ENCODE measurements around the gene SALL2.
A peak's percentile ranks its signal among the peaks of the same experiment; 100 is the strongest.
"Not testable (repeated sequence)": the region's sequence is repeated elsewhere in the genome, so short reads cannot be mapped to it uniquely, and the experiment has no call there.

Gene SALL2

DNA sequence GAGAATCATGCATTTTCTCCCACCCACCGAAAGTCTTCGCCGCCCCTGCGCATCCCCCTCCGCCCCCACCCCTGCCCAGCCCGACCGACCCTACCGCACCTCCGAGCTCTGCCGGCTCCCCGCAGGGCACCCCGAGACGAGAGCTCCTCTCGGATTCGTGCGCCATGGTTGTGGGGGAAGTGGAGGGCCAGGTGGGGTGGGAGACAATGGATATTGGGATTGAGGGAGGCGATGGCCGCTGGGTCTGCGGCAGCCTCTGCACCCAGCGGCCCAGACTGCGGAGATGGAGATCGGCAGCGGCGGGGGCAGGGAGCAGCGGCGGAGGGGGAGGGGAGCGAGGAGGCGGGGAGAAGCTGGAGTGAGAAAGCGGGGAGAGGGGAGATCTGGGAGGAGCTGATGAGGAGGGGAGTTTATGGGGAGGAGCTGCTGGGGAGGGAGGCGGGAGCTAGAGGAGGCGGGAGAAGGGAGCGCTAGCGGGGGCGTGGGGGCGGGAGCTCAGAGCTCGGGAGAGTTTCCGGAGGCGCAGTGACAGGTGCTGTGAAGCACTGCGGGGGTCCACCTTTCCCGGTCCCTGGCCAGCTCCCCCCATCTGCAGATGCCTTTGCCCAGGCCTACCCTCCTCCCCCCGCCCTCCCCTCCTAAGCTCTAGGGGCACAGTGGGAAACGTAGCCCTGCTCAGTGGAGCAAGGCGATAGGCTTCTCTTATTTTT lies at the start of gene SALL2:
SALL2 (minus strand) TSS at position 385 of the 710 bp plus-strand sequence; CDS start at position 166, 219 bp downstream.
- peaks cover 63% of the 10 kb centered on the region for H3K36me3 ChIP-seq (ENCODE audit: control insufficient read depth, insufficient read depth, low read length)
- H3K27ac ChIP-seq (ENCODE audit: low read depth, low read length) = peak within 1 kb of the TSS; percentile 99
- H3K4me1 ChIP-seq (ENCODE audit: control insufficient read depth, insufficient read depth, low read length) = peaks cover 68% of the 10 kb centered on the region
- H3K9me3 ChIP-seq (ENCODE audit: control insufficient read depth, insufficient read depth, low read length) = no peaks in the 10 kb centered on the region
- peak within 1 kb of the TSS; percentile 75 for H3K9ac ChIP-seq (ENCODE audit: low read depth, low read length)
- no peaks in the 10 kb centered on the region for H3K27me3 ChIP-seq (ENCODE audit: control insufficient read depth, insufficient read depth, low read length)
- H3K4me3 ChIP-seq (ENCODE audit: low read depth, low read length) = peak within 1 kb of the TSS; percentile 71

GRCh38 chr14:21575661-21576060 lies 49.5 kb upstream of the SALL2 start:
- Histone ChIP-seq H3K36me3 (ENCODE audit: control insufficient read depth, insufficient read depth, low read length) (no peaks in the 10 kb centered on the region), H3K9ac (ENCODE audit: low read depth, low read length) (no peak overlapping the region), H3K4me1 (ENCODE audit: control insufficient read depth, insufficient read depth, low read length) (no peaks in the 10 kb centered on the region), H3K27ac (ENCODE audit: low read depth, low read length) (no peak overlapping the region), H3K27me3 (ENCODE audit: control insufficient read depth, insufficient read depth, low read length) (no peaks in the 10 kb centered on the region), H3K9me3 (ENCODE audit: control insufficient read depth, insufficient read depth, low read length) (no peaks in the 10 kb centered on the region), H3K4me3 (ENCODE audit: low read depth, low read length) (no peak overlapping the region)

DNA sequence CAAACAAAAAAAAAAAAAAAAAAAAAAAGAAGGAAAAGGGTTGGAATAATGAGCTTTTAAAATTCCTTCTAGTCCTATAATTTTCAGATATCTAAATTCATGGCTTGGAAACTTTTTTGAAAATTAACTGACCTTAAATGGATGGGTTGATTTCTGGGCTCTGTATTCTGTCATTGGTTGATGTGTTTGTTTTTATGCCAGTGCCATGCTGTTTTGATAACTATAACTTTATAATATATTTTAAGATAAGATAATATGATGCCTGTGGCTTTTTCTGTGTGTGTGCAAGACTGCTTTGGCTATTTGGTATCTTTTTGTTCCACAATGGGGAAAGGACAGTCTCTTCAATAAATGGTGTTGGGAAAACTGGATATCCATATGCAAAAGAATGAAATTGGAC lies 46.5 kb upstream of the SALL2 start:
- Histone ChIP-seq H3K27me3 (ENCODE audit: control insufficient read depth, insufficient read depth, low read length) (no peaks in the 10 kb centered on the region), H3K4me3 (ENCODE audit: low read depth, low read length) (no peak overlapping the region), H3K4me1 (ENCODE audit: control insufficient read depth, insufficient read depth, low read length) (no peaks in the 10 kb centered on the region), H3K9me3 (ENCODE audit: control insufficient read depth, insufficient read depth, low read length) (no peaks in the 10 kb centered on the region), H3K36me3 (ENCODE audit: control insufficient read depth, insufficient read depth, low read length) (no peaks in the 10 kb centered on the region), H3K27ac (ENCODE audit: low read depth, low read length) (no peak overlapping the region), H3K9ac (ENCODE audit: low read depth, low read length) (no peak overlapping the region)

DNA sequence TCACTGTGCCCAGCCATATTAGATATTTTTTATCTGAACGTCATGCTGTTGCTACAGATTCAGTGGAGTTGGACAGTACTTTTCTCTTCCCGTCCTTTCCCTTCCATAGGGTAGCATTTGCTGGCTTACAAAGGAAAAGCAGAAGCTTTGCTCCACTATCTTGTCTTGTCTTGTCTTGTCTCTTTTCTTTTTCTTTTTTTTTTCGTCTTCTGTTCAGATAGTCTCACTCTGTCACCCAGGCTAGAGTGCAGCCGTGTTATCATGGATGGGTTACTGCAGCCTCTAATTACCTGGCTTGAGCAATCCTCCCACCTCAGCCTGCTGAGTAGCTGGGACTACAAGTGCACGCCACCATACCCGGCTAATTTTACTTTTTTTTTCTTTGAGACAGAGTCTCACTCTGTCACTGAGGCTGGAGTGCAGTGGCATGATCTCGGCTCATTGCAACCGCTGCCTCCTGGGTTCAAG lies 32.6 kb upstream of the SALL2 start:
- Histone ChIP-seq H3K9me3 (ENCODE audit: control insufficient read depth, insufficient read depth, low read length) (no peaks in the 10 kb centered on the region), H3K4me3 (ENCODE audit: low read depth, low read length) (no peak overlapping the region), H3K27ac (ENCODE audit: low read depth, low read length) (no peak overlapping the region), H3K9ac (ENCODE audit: low read depth, low read length) (no peak overlapping the region), H3K4me1 (ENCODE audit: control insufficient read depth, insufficient read depth, low read length) (peaks cover 21% of the 10 kb centered on the region), H3K36me3 (ENCODE audit: control insufficient read depth, insufficient read depth, low read length) (no peaks in the 10 kb centered on the region), H3K27me3 (ENCODE audit: control insufficient read depth, insufficient read depth, low read length) (no peaks in the 10 kb centered on the region)

- peak overlapping the region; percentile 36 for H3K4me3 ChIP-seq (ENCODE audit: low read depth, low read length)
- H3K27ac ChIP-seq (ENCODE audit: low read depth, low read length) = peak overlapping the region; percentile 96
- peak overlapping the region; percentile 50 for H3K9ac ChIP-seq (ENCODE audit: low read depth, low read length)
- no peaks in the 10 kb centered on the region for H3K36me3 ChIP-seq (ENCODE audit: control insufficient read depth, insufficient read depth, low read length)
- H3K4me1 ChIP-seq (ENCODE audit: control insufficient read depth, insufficient read depth, low read length) = peaks cover 30% of the 10 kb centered on the region
- no peaks in the 10 kb centered on the region for H3K27me3 ChIP-seq (ENCODE audit: control insufficient read depth, insufficient read depth, low read length)
- H3K9me3 ChIP-seq (ENCODE audit: control insufficient read depth, insufficient read depth, low read length) = no peaks in the 10 kb centered on the region
Measured at GRCh38 chr14:21557084-21557901, 31.1 kb upstream of the SALL2 start.

DNA sequence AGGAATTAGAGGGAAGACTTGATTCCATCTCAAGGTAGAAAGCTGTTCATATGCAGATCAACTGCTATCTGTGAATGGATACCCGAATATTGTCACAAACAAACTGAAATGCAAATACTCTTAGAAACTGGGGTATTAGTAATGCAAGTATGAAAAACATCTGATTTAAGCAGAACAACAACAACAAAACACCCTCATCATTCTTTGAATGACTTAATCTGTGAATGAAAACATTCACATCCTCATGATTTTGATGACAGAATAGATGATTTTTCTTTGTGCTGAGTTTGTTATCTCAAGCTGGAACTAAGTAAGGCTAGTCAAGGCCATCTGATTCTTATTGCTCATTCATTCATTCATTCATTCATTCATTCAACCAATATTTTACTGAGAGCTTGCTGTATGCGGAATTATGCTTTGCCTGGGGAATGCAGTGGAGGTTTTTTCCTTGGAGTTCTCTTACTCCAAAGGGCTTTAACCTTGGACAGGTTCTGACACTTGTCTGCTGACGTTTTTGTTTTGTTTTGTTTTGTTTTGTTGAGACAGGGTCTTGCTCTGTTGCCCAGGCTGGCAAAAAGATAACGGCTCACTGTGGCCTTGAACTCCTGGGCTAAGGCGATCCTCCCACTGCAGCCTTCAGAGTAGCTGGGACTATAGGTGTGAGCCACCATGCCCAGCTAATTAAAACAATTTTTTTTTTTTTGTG lies 30.4 kb upstream of the SALL2 start:
- peak overlapping the region; percentile 96 for H3K27ac ChIP-seq (ENCODE audit: low read depth, low read length)

GRCh38 chr14:21553266-21553665 lies 27.1 kb upstream of the SALL2 start:
- peak overlapping the region; percentile 33 for H3K27ac ChIP-seq (ENCODE audit: low read depth, low read length)
- peaks cover 28% of the 10 kb centered on the region for H3K4me1 ChIP-seq (ENCODE audit: control insufficient read depth, insufficient read depth, low read length)
- H3K9me3 ChIP-seq (ENCODE audit: control insufficient read depth, insufficient read depth, low read length) = no peaks in the 10 kb centered on the region
- H3K27me3 ChIP-seq (ENCODE audit: control insufficient read depth, insufficient read depth, low read length) = no peaks in the 10 kb centered on the region
- no peaks in the 10 kb centered on the region for H3K36me3 ChIP-seq (ENCODE audit: control insufficient read depth, insufficient read depth, low read length)
- H3K4me3 ChIP-seq (ENCODE audit: low read depth, low read length) = no peak overlapping the region
- no peak overlapping the region; the same call in 1 of the 2 replicates for H3K9ac ChIP-seq (ENCODE audit: low read depth, low read length)

More for the DNA sequence above, 30.4 kb upstream of the SALL2 start:
- Histone ChIP-seq H3K36me3 (ENCODE audit: control insufficient read depth, insufficient read depth, low read length) (no peaks in the 10 kb centered on the region), H3K4me3 (ENCODE audit: low read depth, low read length) (no peak overlapping the region), H3K9ac (ENCODE audit: low read depth, low read length) (peak overlapping the region; percentile 50; the same call in 1 of the 2 replicates), H3K9me3 (ENCODE audit: control insufficient read depth, insufficient read depth, low read length) (no peaks in the 10 kb centered on the region), H3K27me3 (ENCODE audit: control insufficient read depth, insufficient read depth, low read length) (no peaks in the 10 kb centered on the region), H3K4me1 (ENCODE audit: control insufficient read depth, insufficient read depth, low read length) (peaks cover 30% of the 10 kb centered on the region)

DNA sequence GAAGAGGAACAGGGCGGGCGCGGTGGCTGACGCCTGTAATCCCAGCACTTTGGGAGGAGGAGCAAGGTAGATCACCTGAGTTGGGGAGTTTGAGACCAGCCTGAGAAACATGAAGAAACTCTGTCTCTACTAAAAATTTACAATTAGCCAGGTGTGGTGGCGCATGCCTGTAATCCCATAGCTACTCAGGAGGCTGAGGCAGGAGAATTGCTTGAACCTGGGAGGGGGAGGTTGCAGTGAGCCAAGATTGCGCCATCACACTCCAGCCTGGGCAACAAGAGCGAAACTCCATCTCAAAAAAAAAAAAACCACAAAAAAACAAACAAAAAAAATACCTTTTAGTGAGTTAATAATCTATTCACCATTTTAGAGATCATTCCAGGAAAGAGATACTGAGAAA lies 18.4 kb upstream of the SALL2 start:
- not testable (repeated sequence) for H3K27me3 ChIP-seq (ENCODE audit: control insufficient read depth, insufficient read depth, low read length)

GRCh38 chr14:21543963-21544362 lies 17.8 kb upstream of the SALL2 start:
- no peak overlapping the region for H3K9ac ChIP-seq (ENCODE audit: low read depth, low read length)
- H3K4me3 ChIP-seq (ENCODE audit: low read depth, low read length) = 0 out of 2 replicates have a peak overlapping the region, but pooled peaks have one; percentile 39

More for the DNA sequence above, 18.4 kb upstream of the SALL2 start:
- H3K27ac ChIP-seq (ENCODE audit: low read depth, low read length); H3K36me3 ChIP-seq (ENCODE audit: control insufficient read depth, insufficient read depth, low read length); H3K9ac ChIP-seq (ENCODE audit: low read depth, low read length); H3K9me3 ChIP-seq (ENCODE audit: control insufficient read depth, insufficient read depth, low read length); H3K4me3 ChIP-seq (ENCODE audit: low read depth, low read length): not testable (repeated sequence)
- H3K4me1 ChIP-seq (ENCODE audit: control insufficient read depth, insufficient read depth, low read length) = peaks cover 24% of the 10 kb centered on the region

GRCh38 chr14:21543521-21543960 lies 17.4 kb upstream of the SALL2 start:
- Histone ChIP-seq H3K4me3 (ENCODE audit: low read depth, low read length) (peak overlapping the region; percentile 39; the same call in 1 of the 2 replicates), H3K27ac (ENCODE audit: low read depth, low read length) (peak overlapping the region; percentile 44), H3K9ac (ENCODE audit: low read depth, low read length) (0 out of 2 replicates have a peak overlapping the region, but pooled peaks have one; percentile 9), H3K9me3 (ENCODE audit: control insufficient read depth, insufficient read depth, low read length) (peaks cover 5% of the 10 kb centered on the region; the same call in 1 of the 2 replicates), H3K4me1 (ENCODE audit: control insufficient read depth, insufficient read depth, low read length) (peaks cover 35% of the 10 kb centered on the region), H3K27me3 (ENCODE audit: control insufficient read depth, insufficient read depth, low read length) (no peaks in the 10 kb centered on the region), H3K36me3 (ENCODE audit: control insufficient read depth, insufficient read depth, low read length) (no peaks in the 10 kb centered on the region)

More at GRCh38 chr14:21543963-21544362, 17.8 kb upstream of the SALL2 start:
- Histone ChIP-seq H3K27me3 (ENCODE audit: control insufficient read depth, insufficient read depth, low read length) (no peaks in the 10 kb centered on the region), H3K9me3 (ENCODE audit: control insufficient read depth, insufficient read depth, low read length) (peaks cover 5% of the 10 kb centered on the region; the same call in 1 of the 2 replicates), H3K36me3 (ENCODE audit: control insufficient read depth, insufficient read depth, low read length) (no peaks in the 10 kb centered on the region), H3K27ac (ENCODE audit: low read depth, low read length) (peak overlapping the region; percentile 44), H3K4me1 (ENCODE audit: control insufficient read depth, insufficient read depth, low read length) (peaks cover 30% of the 10 kb centered on the region)

Data from HUES48 (cell line).